ENCODE data around the gene UQCRQ.

- TF ChIP-seq CTCF (IDR thresholded peaks at IDR 0.05) (no peak), POLR2A (IDR thresholded peaks at IDR 0.05) (no peak)
Observed at GRCh38 chr5:132887283-132887682, 20.8 kb downstream of the UQCRQ start.

Data from adrenal gland (tissue), 5 donors.